Measurements from ENCODE around the gene PIGC.

The PIGC gene

DNA sequence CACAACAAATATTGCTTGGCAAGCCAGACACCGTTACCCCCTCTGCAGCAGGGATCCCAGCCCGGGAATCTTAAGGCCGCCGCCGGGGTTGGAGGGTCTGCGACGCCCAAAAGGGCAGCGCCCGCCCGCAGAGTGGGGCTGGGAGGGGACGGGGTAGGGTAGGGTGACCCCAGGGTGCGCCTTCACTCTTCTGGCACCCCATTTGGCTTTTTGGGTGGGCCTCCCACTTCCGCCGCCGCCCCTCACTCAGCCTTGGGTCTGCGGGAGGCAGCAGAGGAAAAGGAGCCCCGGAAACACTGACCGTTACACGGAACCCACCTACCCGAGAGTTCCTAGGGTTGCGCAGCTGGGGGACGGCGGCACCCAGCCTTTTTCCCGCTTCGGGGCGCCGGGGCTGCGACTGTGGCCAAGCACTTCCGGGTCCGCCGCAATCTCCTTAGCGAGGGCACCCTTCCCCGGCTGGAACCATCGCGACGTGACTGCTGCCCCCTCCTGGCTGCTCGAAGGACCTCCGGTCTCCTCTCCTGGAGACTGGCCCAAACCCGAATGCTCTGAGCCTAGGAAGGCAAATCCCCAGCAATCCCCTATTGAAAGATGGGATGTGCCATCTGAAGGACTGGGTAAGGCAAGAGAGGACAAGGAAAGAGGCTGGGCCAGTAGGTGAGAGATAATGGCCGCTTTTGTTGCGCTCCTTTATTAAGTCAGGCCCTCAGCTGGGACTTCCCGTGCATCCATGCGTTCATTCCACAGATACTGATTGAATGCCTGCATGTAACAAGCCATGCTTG is at the start of gene PIGC:
Gene PIGC, minus strand, starts transcription at position 404 of the 788 bp plus-strand sequence. CDS start 1,447 bp downstream, outside the sequence.
- Histone ChIP-seq H3K36me3 (ENCODE audit: control insufficient read depth, insufficient read depth, low read length) (peaks cover 3% of the 10 kb centered on the region), H3K27me3 (ENCODE audit: control insufficient read depth, insufficient read depth, low read length) (no peaks in the 10 kb centered on the region), H3K9me3 (ENCODE audit: control insufficient read depth, insufficient read depth, low read length) (no peaks in the 10 kb centered on the region), H3K4me1 (ENCODE audit: control insufficient read depth, insufficient read depth, low read length) (peaks cover 4% of the 10 kb centered on the region), H3K9ac (ENCODE audit: low read depth, low read length) (peak within 1 kb of the TSS; percentile 86), H3K4me3 (ENCODE audit: low read depth, low read length) (peak within 1 kb of the TSS; percentile 78)

DNA sequence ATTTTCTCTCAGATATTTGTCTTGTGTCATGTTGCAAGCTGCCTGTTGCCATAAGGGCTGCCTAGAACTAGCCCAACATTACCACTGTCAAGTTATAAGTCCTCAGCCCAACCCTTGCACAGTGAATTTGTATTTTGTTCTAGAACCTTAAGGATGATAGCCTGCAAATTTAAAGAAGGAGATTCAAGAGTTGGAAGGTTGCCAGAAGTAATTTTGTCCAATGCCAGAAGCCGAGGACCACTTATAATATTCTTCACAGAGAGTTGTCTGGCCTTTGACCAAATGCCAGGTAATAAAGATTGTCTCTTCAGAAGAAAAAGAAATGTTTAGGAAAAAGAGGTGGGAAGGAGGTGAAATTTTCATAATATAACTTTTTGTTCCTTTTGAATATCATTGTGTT is 48.6 kb upstream of the PIGC start:
- H3K36me3 ChIP-seq (ENCODE audit: control insufficient read depth, insufficient read depth, low read length), result no peaks in the 10 kb centered on the region
- no peaks in the 10 kb centered on the region for H3K9me3 ChIP-seq (ENCODE audit: control insufficient read depth, insufficient read depth, low read length)

DNA sequence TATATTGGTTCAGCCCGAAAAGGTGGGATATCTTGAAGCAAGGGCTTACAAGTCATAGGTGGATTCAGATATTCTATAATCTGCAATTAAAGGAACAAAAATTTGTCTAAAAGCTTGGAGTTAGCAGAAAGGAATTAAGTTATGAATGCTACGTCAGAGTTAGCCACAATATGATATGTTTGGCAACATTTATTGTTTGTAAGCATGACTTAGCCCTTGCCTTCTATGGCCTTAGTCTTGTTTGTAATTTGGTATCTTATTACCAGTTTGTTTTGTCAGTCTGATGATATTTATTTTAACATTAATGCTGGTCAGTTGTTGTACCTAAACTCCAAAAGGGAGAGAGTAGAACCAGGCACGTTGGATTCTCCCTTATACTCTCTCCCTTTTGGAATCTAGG is 46.0 kb upstream of the PIGC start:
- no peaks in the 10 kb centered on the region for H3K36me3 ChIP-seq (ENCODE audit: control insufficient read depth, insufficient read depth, low read length)
- no peak overlapping the region for H3K9ac ChIP-seq (ENCODE audit: low read depth, low read length)
- H3K4me1 ChIP-seq (ENCODE audit: control insufficient read depth, insufficient read depth, low read length), result no peaks in the 10 kb centered on the region
- H3K9me3 ChIP-seq (ENCODE audit: control insufficient read depth, insufficient read depth, low read length), result no peaks in the 10 kb centered on the region
- no peak overlapping the region for H3K4me3 ChIP-seq (ENCODE audit: low read depth, low read length)
- H3K27me3 ChIP-seq (ENCODE audit: control insufficient read depth, insufficient read depth, low read length), result no peaks in the 10 kb centered on the region

More for the DNA sequence above, 48.6 kb upstream of the PIGC start:
- no peak overlapping the region for H3K9ac ChIP-seq (ENCODE audit: low read depth, low read length)
- no peaks in the 10 kb centered on the region for H3K27me3 ChIP-seq (ENCODE audit: control insufficient read depth, insufficient read depth, low read length)
- H3K4me1 ChIP-seq (ENCODE audit: control insufficient read depth, insufficient read depth, low read length), result peaks cover 3% of the 10 kb centered on the region
- H3K4me3 ChIP-seq (ENCODE audit: low read depth, low read length), result no peak overlapping the region

DNA sequence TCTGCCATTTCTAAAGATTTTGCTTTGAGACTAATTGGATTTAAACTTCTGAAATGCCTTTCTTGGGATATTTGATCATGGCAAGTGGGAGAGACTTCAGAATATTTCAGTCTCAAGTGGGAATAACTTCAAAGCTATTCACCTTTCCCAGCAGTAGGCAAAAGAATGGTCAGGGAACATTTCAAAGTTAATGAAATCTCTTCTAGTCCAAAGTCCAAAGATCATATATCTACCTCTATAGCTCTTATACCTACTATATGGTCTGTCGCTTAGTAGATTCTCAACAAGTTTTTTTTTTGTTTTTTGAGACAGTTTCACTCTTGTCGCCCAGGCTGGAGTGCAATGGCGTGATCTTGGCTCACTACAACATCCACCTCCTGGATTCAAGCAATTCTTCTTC is 44.5 kb upstream of the PIGC start:
- Histone ChIP-seq H3K4me1 (ENCODE audit: control insufficient read depth, insufficient read depth, low read length) (no peaks in the 10 kb centered on the region), H3K4me3 (ENCODE audit: low read depth, low read length) (no peak overlapping the region), H3K27me3 (ENCODE audit: control insufficient read depth, insufficient read depth, low read length) (no peaks in the 10 kb centered on the region), H3K9ac (ENCODE audit: low read depth, low read length) (no peak overlapping the region), H3K36me3 (ENCODE audit: control insufficient read depth, insufficient read depth, low read length) (no peaks in the 10 kb centered on the region), H3K9me3 (ENCODE audit: control insufficient read depth, insufficient read depth, low read length) (no peaks in the 10 kb centered on the region)

DNA sequence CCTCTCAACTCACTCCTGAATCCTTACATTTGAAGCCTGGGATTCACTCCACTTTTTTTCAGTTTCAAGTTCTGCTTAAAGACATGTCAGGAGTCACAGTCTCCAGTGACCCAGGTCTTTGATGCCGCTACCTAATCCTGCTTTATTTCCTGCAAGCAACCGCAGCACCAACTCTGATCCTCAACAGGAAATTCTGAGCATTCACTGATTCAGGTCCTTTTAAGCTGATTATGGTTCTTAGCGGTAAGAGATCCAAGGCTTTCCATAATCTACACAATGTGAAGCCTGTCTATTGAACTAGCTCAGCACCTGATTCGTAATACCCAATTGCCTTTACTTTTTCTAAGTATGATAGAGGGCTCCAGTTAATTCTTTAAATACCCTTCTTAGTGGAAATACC is 43.7 kb upstream of the PIGC start:
- Histone ChIP-seq H3K4me3 (ENCODE audit: low read depth, low read length) (no peak overlapping the region), H3K27me3 (ENCODE audit: control insufficient read depth, insufficient read depth, low read length) (no peaks in the 10 kb centered on the region), H3K36me3 (ENCODE audit: control insufficient read depth, insufficient read depth, low read length) (no peaks in the 10 kb centered on the region), H3K9me3 (ENCODE audit: control insufficient read depth, insufficient read depth, low read length) (no peaks in the 10 kb centered on the region), H3K4me1 (ENCODE audit: control insufficient read depth, insufficient read depth, low read length) (no peaks in the 10 kb centered on the region), H3K9ac (ENCODE audit: low read depth, low read length) (no peak overlapping the region)

DNA sequence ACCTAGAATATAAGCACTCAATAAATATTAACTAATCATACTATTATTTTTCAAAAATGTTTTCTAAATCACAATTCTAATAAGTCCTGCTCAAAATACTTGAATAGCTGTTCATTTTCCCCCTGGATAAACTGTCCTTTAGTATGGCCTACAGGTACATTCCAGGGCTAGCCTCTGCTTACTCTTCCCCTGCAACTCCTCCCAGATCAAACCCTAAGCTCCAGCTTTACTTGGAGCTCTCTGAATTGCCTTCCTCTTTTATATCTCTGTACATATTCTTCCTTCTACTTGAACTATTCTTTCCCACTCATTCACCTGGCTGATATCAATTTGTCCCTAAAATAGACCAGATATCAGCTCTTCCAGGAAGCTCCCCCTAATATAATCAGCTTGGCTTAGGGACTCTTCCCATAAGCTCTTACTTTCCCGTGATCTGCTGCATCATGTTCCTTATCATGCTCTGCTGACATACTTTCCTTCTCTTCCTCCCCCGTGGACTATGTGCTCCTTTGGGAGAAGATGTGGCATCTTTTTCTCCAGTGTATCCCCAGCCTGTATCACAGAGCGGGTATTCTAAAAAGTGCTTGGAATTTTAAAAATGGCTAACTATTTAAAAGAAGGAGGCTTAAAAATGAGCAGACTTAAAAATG is 43.1 kb upstream of the PIGC start:
- no peak overlapping the region for H3K9ac ChIP-seq (ENCODE audit: low read depth, low read length)
- H3K36me3 ChIP-seq (ENCODE audit: control insufficient read depth, insufficient read depth, low read length), result no peaks in the 10 kb centered on the region
- H3K27me3 ChIP-seq (ENCODE audit: control insufficient read depth, insufficient read depth, low read length), result no peaks in the 10 kb centered on the region
- H3K9me3 ChIP-seq (ENCODE audit: control insufficient read depth, insufficient read depth, low read length), result no peaks in the 10 kb centered on the region
- no peaks in the 10 kb centered on the region for H3K4me1 ChIP-seq (ENCODE audit: control insufficient read depth, insufficient read depth, low read length)
- no peak overlapping the region for H3K4me3 ChIP-seq (ENCODE audit: low read depth, low read length)

DNA sequence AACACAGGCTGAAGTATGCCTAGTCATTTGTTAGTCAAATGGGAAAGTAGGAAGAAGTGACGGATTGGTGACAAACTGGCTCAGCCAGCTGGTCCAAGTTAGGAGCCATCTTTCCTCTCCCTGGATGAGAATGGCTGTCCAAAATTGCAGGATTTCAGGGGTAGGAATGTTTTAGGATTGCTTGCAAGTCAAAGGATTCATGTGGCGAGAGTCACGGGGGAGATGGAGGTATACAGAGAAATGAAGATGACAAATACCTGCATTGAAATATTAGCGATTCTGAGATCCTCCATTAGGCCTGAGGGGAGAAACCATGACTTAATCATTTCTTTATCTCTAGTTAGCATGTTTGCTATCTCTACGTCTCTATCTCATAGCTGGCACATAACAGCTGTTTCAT is 41.8 kb upstream of the PIGC start:
- Histone ChIP-seq H3K9ac (ENCODE audit: low read depth, low read length) (no peak overlapping the region), H3K27me3 (ENCODE audit: control insufficient read depth, insufficient read depth, low read length) (no peaks in the 10 kb centered on the region), H3K9me3 (ENCODE audit: control insufficient read depth, insufficient read depth, low read length) (no peaks in the 10 kb centered on the region), H3K4me1 (ENCODE audit: control insufficient read depth, insufficient read depth, low read length) (no peaks in the 10 kb centered on the region), H3K36me3 (ENCODE audit: control insufficient read depth, insufficient read depth, low read length) (no peaks in the 10 kb centered on the region), H3K4me3 (ENCODE audit: low read depth, low read length) (no peak overlapping the region)

DNA sequence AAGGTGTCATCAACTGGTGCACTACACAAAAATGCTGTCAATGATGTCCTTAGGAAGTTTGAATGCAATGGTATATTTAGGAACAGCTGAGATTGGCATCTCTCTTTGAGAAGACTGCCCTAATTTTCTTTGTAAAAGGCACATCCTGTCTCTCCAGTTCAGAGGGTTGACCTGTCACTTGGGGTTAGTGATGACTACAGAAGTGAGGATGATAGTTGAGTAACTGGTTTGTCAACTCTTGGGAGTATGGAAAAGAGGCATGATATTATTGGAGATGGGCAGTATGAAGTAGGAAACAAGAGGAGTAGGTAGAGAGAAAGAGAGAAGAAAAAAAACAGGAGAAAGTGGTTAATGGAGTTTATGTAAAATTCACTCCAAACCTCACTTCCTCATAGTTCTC is 40.4 kb upstream of the PIGC start:
- no peak overlapping the region for H3K9ac ChIP-seq (ENCODE audit: low read depth, low read length)
- H3K4me3 ChIP-seq (ENCODE audit: low read depth, low read length), result no peak overlapping the region
- no peaks in the 10 kb centered on the region for H3K27me3 ChIP-seq (ENCODE audit: control insufficient read depth, insufficient read depth, low read length)

DNA sequence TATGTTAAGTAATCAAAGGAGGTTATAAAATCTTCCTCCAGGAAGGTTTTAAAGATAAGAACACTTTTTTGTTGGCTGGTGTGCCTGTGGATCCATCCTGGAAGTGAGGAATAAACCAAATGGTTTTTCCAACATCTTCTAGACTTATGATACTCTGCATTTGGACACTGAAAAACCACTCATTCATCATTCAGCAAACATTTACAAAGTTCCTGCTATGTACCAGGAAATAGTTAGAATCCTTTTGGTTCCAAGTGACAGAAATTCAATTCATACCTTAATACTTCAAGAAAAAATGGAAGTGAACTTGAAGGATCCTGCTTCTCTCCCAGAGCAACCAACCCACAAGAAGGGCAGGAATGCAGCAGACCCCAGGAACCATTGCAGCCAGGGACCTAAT is 39.6 kb upstream of the PIGC start:
- Histone ChIP-seq H3K9me3 (ENCODE audit: control insufficient read depth, insufficient read depth, low read length) (no peaks in the 10 kb centered on the region), H3K4me3 (ENCODE audit: low read depth, low read length) (no peak overlapping the region), H3K27me3 (ENCODE audit: control insufficient read depth, insufficient read depth, low read length) (no peaks in the 10 kb centered on the region), H3K36me3 (ENCODE audit: control insufficient read depth, insufficient read depth, low read length) (no peaks in the 10 kb centered on the region), H3K9ac (ENCODE audit: low read depth, low read length) (no peak overlapping the region), H3K4me1 (ENCODE audit: control insufficient read depth, insufficient read depth, low read length) (no peaks in the 10 kb centered on the region)

More for the DNA sequence above, 40.4 kb upstream of the PIGC start:
- H3K9me3 ChIP-seq (ENCODE audit: control insufficient read depth, insufficient read depth, low read length), result no peaks in the 10 kb centered on the region
- H3K4me1 ChIP-seq (ENCODE audit: control insufficient read depth, insufficient read depth, low read length), result no peaks in the 10 kb centered on the region
- no peaks in the 10 kb centered on the region for H3K36me3 ChIP-seq (ENCODE audit: control insufficient read depth, insufficient read depth, low read length)

DNA sequence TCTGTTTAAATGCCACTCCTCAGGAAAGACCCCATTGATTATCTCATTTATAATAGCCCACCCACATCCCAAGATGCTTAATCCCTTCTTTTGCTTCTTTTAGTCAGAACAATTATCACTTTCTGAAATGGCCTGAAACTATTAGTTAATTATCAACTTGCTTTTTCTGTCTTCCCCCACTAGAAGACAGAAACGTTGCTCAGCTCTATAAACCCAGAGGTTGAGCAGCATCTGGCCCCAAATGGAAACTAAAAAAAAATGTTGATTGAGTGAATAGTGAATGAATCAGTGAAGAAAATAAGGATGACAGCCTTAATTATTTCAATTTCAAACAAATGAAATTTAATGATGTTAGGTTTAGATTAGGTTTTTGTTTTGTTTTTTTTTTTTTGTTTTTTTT is 38.2 kb upstream of the PIGC start:
- Histone ChIP-seq H3K9ac (ENCODE audit: low read depth, low read length) (no peak overlapping the region), H3K9me3 (ENCODE audit: control insufficient read depth, insufficient read depth, low read length) (no peaks in the 10 kb centered on the region), H3K4me1 (ENCODE audit: control insufficient read depth, insufficient read depth, low read length) (no peaks in the 10 kb centered on the region), H3K4me3 (ENCODE audit: low read depth, low read length) (no peak overlapping the region), H3K36me3 (ENCODE audit: control insufficient read depth, insufficient read depth, low read length) (no peaks in the 10 kb centered on the region), H3K27me3 (ENCODE audit: control insufficient read depth, insufficient read depth, low read length) (no peaks in the 10 kb centered on the region)

DNA sequence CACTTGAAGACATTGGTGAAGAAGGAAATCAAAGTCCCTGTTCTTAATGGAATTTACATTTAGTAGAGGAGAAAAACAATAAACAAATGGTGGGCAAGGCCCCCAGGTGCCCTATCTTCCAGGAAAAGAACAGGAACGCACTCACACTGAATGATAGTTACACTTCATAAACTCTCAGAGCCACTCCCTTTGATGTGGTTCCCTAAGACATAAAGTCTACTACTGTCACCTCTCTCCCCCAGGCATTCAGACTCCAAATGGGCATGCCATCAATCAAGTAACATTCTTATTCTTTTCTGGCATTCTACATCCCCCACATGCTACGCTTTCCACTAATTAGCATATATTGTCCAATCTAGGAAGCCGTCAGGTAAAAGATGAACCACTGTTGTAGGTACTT is 36.6 kb upstream of the PIGC start:
- no peaks in the 10 kb centered on the region for H3K36me3 ChIP-seq (ENCODE audit: control insufficient read depth, insufficient read depth, low read length)
- no peaks in the 10 kb centered on the region for H3K9me3 ChIP-seq (ENCODE audit: control insufficient read depth, insufficient read depth, low read length)
- H3K4me3 ChIP-seq (ENCODE audit: low read depth, low read length), result no peak overlapping the region
- H3K27me3 ChIP-seq (ENCODE audit: control insufficient read depth, insufficient read depth, low read length), result no peaks in the 10 kb centered on the region
- no peaks in the 10 kb centered on the region for H3K4me1 ChIP-seq (ENCODE audit: control insufficient read depth, insufficient read depth, low read length)
- H3K9ac ChIP-seq (ENCODE audit: low read depth, low read length), result no peak overlapping the region

DNA sequence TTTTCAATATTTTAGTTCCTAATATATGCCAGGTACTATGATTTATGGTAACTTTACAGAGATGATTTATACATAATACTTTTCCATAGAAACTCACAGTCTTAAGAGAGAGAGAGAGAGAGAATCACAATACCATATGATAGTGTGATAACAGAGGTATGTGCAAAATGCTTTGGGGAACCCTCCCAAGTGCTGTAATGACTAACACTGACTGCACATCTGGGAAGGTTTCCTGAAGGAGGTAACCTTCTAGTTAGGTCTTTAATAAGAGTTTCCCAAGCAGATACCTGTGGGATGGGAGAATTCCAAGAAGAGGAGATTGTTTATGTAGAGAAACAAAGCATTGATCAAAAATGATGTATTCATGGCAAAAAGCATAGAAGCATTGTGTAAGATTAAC is 34.6 kb upstream of the PIGC start:
- no peaks in the 10 kb centered on the region for H3K27me3 ChIP-seq (ENCODE audit: control insufficient read depth, insufficient read depth, low read length)
- H3K4me1 ChIP-seq (ENCODE audit: control insufficient read depth, insufficient read depth, low read length), result no peaks in the 10 kb centered on the region
- no peaks in the 10 kb centered on the region for H3K36me3 ChIP-seq (ENCODE audit: control insufficient read depth, insufficient read depth, low read length)
- H3K4me3 ChIP-seq (ENCODE audit: low read depth, low read length), result no peak overlapping the region
- no peak overlapping the region for H3K9ac ChIP-seq (ENCODE audit: low read depth, low read length)
- H3K9me3 ChIP-seq (ENCODE audit: control insufficient read depth, insufficient read depth, low read length), result no peaks in the 10 kb centered on the region

Data from iPS-15b (cell line).